Measurements from ENCODE around the gene PLAAT4.
A peak's percentile ranks its signal among the peaks of the same experiment; 100 is the strongest.
"Not testable (repeated sequence)": the region's sequence is repeated elsewhere in the genome, so short reads cannot be mapped to it uniquely, and the experiment has no call there.

The PLAAT4 gene

GRCh38 chr11:63532117-63532516, 4.5 kb upstream of the PLAAT4 start:
- Histone ChIP-seq H3K4me3 (no peak overlapping the region), H3K27ac (no peak overlapping the region)
- no peak for TF ChIP-seq CTCF (IDR thresholded peaks at IDR 0.05)
- no peak for DNase-seq (ENCODE audit: low spot score)

- Histone ChIP-seq H3K4me3 (no peak overlapping the region), H3K27ac (no peak overlapping the region)
- DNase-seq (ENCODE audit: low spot score) = no peak
- no peak for TF ChIP-seq CTCF (IDR thresholded peaks at IDR 0.05)
These were observed 3.7 kb upstream of the PLAAT4 start for GRCh38 chr11:63532799-63533475.

- DNase-seq (ENCODE audit: low spot score) = no peak
- Histone ChIP-seq H3K4me3 (no peak overlapping the region), H3K27ac (no peak overlapping the region)
- TF ChIP-seq CTCF (IDR thresholded peaks at IDR 0.05) = no peak
These were observed 2.5 kb upstream of the PLAAT4 start for GRCh38 chr11:63534076-63534475.

- no peak for TF ChIP-seq CTCF (IDR thresholded peaks at IDR 0.05)
- Histone ChIP-seq H3K27ac (no peak overlapping the region), H3K4me3 (no peak overlapping the region)
- no peak for DNase-seq (ENCODE audit: low spot score)
These were observed 1.6 kb upstream of the PLAAT4 start for GRCh38 chr11:63534895-63535461.

- no peak for TF ChIP-seq CTCF (IDR thresholded peaks at IDR 0.05)
- no peak for DNase-seq (ENCODE audit: low spot score)
- H3K27ac ChIP-seq = peak overlapping the region in 1 of 2 donors; percentile 92
- H3K4me3 ChIP-seq = no peak overlapping the region
These were observed 874 bp upstream of the PLAAT4 start for GRCh38 chr11:63535734-63536133.

GRCh38 chr11:63537293-63538101, 889 bp downstream of the PLAAT4 start:
- H3K4me3 ChIP-seq = peak overlapping the region; percentile 69
- peak; percentile 86 for DNase-seq (ENCODE audit: low spot score)
- no peak for TF ChIP-seq CTCF (IDR thresholded peaks at IDR 0.05)
- peak overlapping the region; percentile 73 to 92 for H3K27ac ChIP-seq

GRCh38 chr11:63542506-63542905, 5.9 kb downstream of the PLAAT4 start:
- H3K27ac ChIP-seq; H3K4me3 ChIP-seq; DNase-seq (ENCODE audit: low spot score): not testable (repeated sequence)

All from coronary artery (tissue), 2 donors.